Measurements from ENCODE around the gene SLC35C1. TPM values are rescaled to one million over a fixed set of nuclear protein-coding genes. Genes with fewer than 3 reads are reported as not detected.

SLC35C1 gene
- polyA plus RNA-seq, 1 experiment: 14.6 TPM

GRCh38 chr11:45786272-45786671, 18.7 kb upstream of the SLC35C1 start:
- Histone ChIP-seq H3K27me3 (ENCODE audit: control insufficient read depth, insufficient read depth, low read length) (no peaks in the 10 kb centered on the region), H3K36me3 (ENCODE audit: control insufficient read depth, insufficient read depth, low read length) (no peaks in the 10 kb centered on the region), H3K4me3 (ENCODE audit: low read depth, low read length) (no peak overlapping the region)
- CTCF ChIA-PET: no interaction called here
- POLR2A ChIA-PET: no interaction called here
- DNase-seq (ENCODE audit: low read depth): no peak
- no peak for TF ChIP-seq CTCF (IDR thresholded peaks at IDR 0.05; ENCODE audit: insufficient read depth, low read depth, low read length)

- H3K4me3 ChIP-seq (ENCODE audit: low read depth, low read length): no peak overlapping the region
- TF ChIP-seq CTCF (IDR thresholded peaks at IDR 0.05; ENCODE audit: insufficient read depth, low read depth, low read length): no peak
- POLR2A ChIA-PET: no interaction called here
- DNase-seq (ENCODE audit: low read depth): no peak
- H3K36me3 ChIP-seq (ENCODE audit: control insufficient read depth, insufficient read depth, low read length): no peaks in the 10 kb centered on the region
- H3K27me3 ChIP-seq (ENCODE audit: control insufficient read depth, insufficient read depth, low read length): peaks cover 3% of the 10 kb centered on the region; the same call in 1 of the 2 replicates
- CTCF ChIA-PET: no interaction called here
Observed at GRCh38 chr11:45788887-45789286, 16.1 kb upstream of the SLC35C1 start.

GRCh38 chr11:45791524-45791923, 13.4 kb upstream of the SLC35C1 start:
- no peak for DNase-seq (ENCODE audit: low read depth)
- CTCF ChIA-PET: no interaction called here
- TF ChIP-seq CTCF (IDR thresholded peaks at IDR 0.05; ENCODE audit: insufficient read depth, low read depth, low read length): no peak
- no peak overlapping the region for H3K4me3 ChIP-seq (ENCODE audit: low read depth, low read length)
- H3K36me3 ChIP-seq (ENCODE audit: control insufficient read depth, insufficient read depth, low read length): no peaks in the 10 kb centered on the region
- H3K27me3 ChIP-seq (ENCODE audit: control insufficient read depth, insufficient read depth, low read length): peaks cover 5% of the 10 kb centered on the region; the same call in 1 of the 2 replicates
- POLR2A ChIA-PET: no interaction called here

- Histone ChIP-seq H3K36me3 (ENCODE audit: control insufficient read depth, insufficient read depth, low read length) (no peaks in the 10 kb centered on the region), H3K27me3 (ENCODE audit: control insufficient read depth, insufficient read depth, low read length) (peaks cover 5% of the 10 kb centered on the region; the same call in 1 of the 2 replicates), H3K4me3 (ENCODE audit: low read depth, low read length) (no peak overlapping the region)
- CTCF ChIA-PET: interaction anchor here (6.2 kb wide), 1 partner anchor 23 kb away, joined by 32 read pairs; no protein-coding TSS in a partner anchor
- no peak for DNase-seq (ENCODE audit: low read depth)
- POLR2A ChIA-PET: no interaction called here
- no peak for TF ChIP-seq CTCF (IDR thresholded peaks at IDR 0.05; ENCODE audit: insufficient read depth, low read depth, low read length)
Observed at GRCh38 chr11:45794169-45794568, 10.8 kb upstream of the SLC35C1 start.

- no peak for TF ChIP-seq CTCF (IDR thresholded peaks at IDR 0.05; ENCODE audit: insufficient read depth, low read depth, low read length)
- Histone ChIP-seq H3K27me3 (ENCODE audit: control insufficient read depth, insufficient read depth, low read length) (peaks cover 5% of the 10 kb centered on the region; the same call in 1 of the 2 replicates), H3K4me3 (ENCODE audit: low read depth, low read length) (no peak overlapping the region), H3K36me3 (ENCODE audit: control insufficient read depth, insufficient read depth, low read length) (no peaks in the 10 kb centered on the region)
- ChIA-PET CTCF (interaction anchor here (6.2 kb wide), 1 partner anchor 24 kb away, joined by 32 read pairs; no protein-coding TSS in a partner anchor), POLR2A (no interaction called here)
- no peak for DNase-seq (ENCODE audit: low read depth)
Observed at GRCh38 chr11:45795379-45795778, 9.6 kb upstream of the SLC35C1 start.
